CD14-positive monocyte (primary cell): ENCODE results near the gene MXD4. TPM values are rescaled to one million over a fixed set of nuclear protein-coding genes. Genes with fewer than 3 reads are reported as not detected.
"Not testable (repeated sequence)": the region's sequence is repeated elsewhere in the genome, so short reads cannot be mapped to it uniquely, and the experiment has no call there.

ENCODE experiments used
- DNase-seq, 3 donors: peaks; one replicate each; pipeline ENCODE4 v3.0.0-alpha.2; 2011 to 2022
- H2AFZ ChIP-seq: 2 replicates; pipeline ENCODE4 v1.6.0; 2012; ENCODE audit warnings: mild to moderate bottlenecking, low read depth, low read length, inconsistent platforms; ENCODE audit not compliant: insufficient read depth, poor library complexity, severe bottlenecking
- H3K27ac ChIP-seq, 2 donors: 1 replicate in 1 of 2; 2 replicates in 1 of 2; pipeline ENCODE4 v1.5.1; 2012 to 2013; ENCODE audit warnings: low read length in 2 of 2, control low read depth in 1 of 2, inconsistent platforms in 1 of 2, low read depth in 1 of 2, mild to moderate bottlenecking in 1 of 2
- H3K27me3 ChIP-seq, 2 donors: one replicate each; pipeline versions ENCODE4 v1.6.0 to v1.6.1; 2011 to 2013; ENCODE audit warnings: low read length in 2 of 2; ENCODE audit not compliant: control insufficient read depth in 2 of 2, insufficient read depth in 2 of 2
- H3K36me3 ChIP-seq, 2 donors: replicated peaks in 1 of 2; 1 replicate in 1 of 2; 2 replicates in 1 of 2; pipeline versions ENCODE4 v1.5.1 to v1.6.1; 2012 to 2013; ENCODE audit warnings: low read length in 2 of 2, control low read depth in 1 of 2, inconsistent platforms in 1 of 2, mild to moderate bottlenecking in 1 of 2; ENCODE audit not compliant: insufficient read depth in 2 of 2, control insufficient read depth in 1 of 2
- H3K4me1 ChIP-seq, 2 donors: 1 replicate in 1 of 2; 2 replicates in 1 of 2; pipeline versions ENCODE4 v1.5.1 to v1.6.1; 2012 to 2013; ENCODE audit warnings: low read length in 2 of 2, control low read depth in 1 of 2, inconsistent platforms in 1 of 2, mild to moderate bottlenecking in 1 of 2, moderate library complexity in 1 of 2; ENCODE audit not compliant: insufficient read depth in 2 of 2, control insufficient read depth in 1 of 2
- H3K4me2 ChIP-seq: replicated peaks from 2 replicates; pipeline ENCODE3; 2012; ENCODE audit warnings: low read length, moderate library complexity, mild to moderate bottlenecking; ENCODE audit not compliant: poor library complexity, severe bottlenecking; ENCODE audit errors: extremely low read depth
- H3K4me3 ChIP-seq, 3 experiments: fragments of 200-600 bp in 1 of 3; sonication (generic) in 1 of 3; replicated peaks in 1 of 3; 1 replicate in 2 of 3; 2 replicates in 1 of 3; pipeline ENCODE4 v1.5.1; 2011 to 2013; ENCODE audit warnings: low read length in 3 of 3, mild to moderate bottlenecking in 3 of 3, control low read depth in 2 of 3, low read depth in 2 of 3, inconsistent platforms in 1 of 3, moderate library complexity in 1 of 3
- H3K79me2 ChIP-seq: 2 replicates; pipeline ENCODE4 v1.6.0; 2012; ENCODE audit warnings: mild to moderate bottlenecking, control low read depth, inconsistent platforms, low read length, moderate library complexity; ENCODE audit not compliant: insufficient read depth
- H3K9ac ChIP-seq: 2 replicates; pipeline ENCODE4 v1.6.0; 2017; ENCODE audit warnings: low read length, mild to moderate bottlenecking; ENCODE audit not compliant: insufficient read depth, poor library complexity, severe bottlenecking
- H3K9me3 ChIP-seq, 2 donors: replicated peaks in 1 of 2; 1 replicate in 1 of 2; 2 replicates in 1 of 2; pipeline versions ENCODE4 v1.5.1 to v1.6.1; 2012 to 2013; ENCODE audit warnings: low read length in 2 of 2, control low read depth in 1 of 2; ENCODE audit not compliant: control insufficient read depth in 1 of 2, insufficient read depth in 1 of 2
- H4K20me1 ChIP-seq: 2 replicates; pipeline ENCODE4 v1.6.0; 2012; ENCODE audit warnings: mild to moderate bottlenecking, low read length, control low read depth, moderate library complexity; ENCODE audit not compliant: insufficient read depth
- H3K27ac Mint-ChIP-seq, 7 donors: one replicate each; pipeline ENCODE4 v1.8.0; 2020; ENCODE audit warnings: mild to moderate bottlenecking in 7 of 7, mixed read lengths in 7 of 7, moderate library complexity in 6 of 7, inconsistent platforms in 2 of 7
- H3K27me3 Mint-ChIP-seq, 3 donors: one replicate each; pipeline ENCODE4 v1.8.0; 2021 to 2022; ENCODE audit warnings: low read depth in 3 of 3, mild to moderate bottlenecking in 3 of 3, mixed read lengths in 3 of 3, moderate library complexity in 3 of 3, inconsistent platforms in 1 of 3
- H3K36me3 Mint-ChIP-seq, 2 donors: one replicate each; pipeline ENCODE4 v1.8.0; 2020; ENCODE audit warnings: mixed read lengths in 2 of 2, inconsistent platforms in 1 of 2, mild to moderate bottlenecking in 1 of 2
- H3K4me1 Mint-ChIP-seq: one replicate; pipeline ENCODE4 v1.8.0; 2020; ENCODE audit warnings: mild to moderate bottlenecking, mixed read lengths
- H3K4me3 Mint-ChIP-seq, 2 donors: one replicate each; pipeline ENCODE4 v1.8.0; 2020; ENCODE audit warnings: mild to moderate bottlenecking in 2 of 2, mixed read lengths in 2 of 2, moderate library complexity in 1 of 2
- H3K9me3 Mint-ChIP-seq, 7 donors: one replicate each; pipeline ENCODE4 v1.8.0; 2020 to 2022; ENCODE audit warnings: mixed read lengths in 7 of 7, mild to moderate bottlenecking in 6 of 7, moderate library complexity in 6 of 7, inconsistent platforms in 2 of 7
- WGBS: methylation state at CpG from one replicate; pipeline ENCODE4 v1.1.5; 2013; ENCODE audit warnings: missing lambda C conversion rate; ENCODE audit not compliant: insufficient coverage; 5-methylcytosine and 5-hydroxymethylcytosine counted together
- intact Hi-C, 2 donors: fragments of 100-400 bp; cut with micrococcal nuclease; formaldehyde crosslinking; loops; one replicate each; pipeline versions ENCODE4 v1.15.0 to v1.15.1; 2023
- polyA plus RNA-seq, 3 donors: library from polyadenylated mRNA; depleted of rRNA in 1 of 3; unstranded in 2 of 3; stranded (reverse) in 1 of 3; fragments of 300-500 nt in 2 of 3; fragments of >200 nt in 1 of 3; fragmentation: Illumina TruSeq in 2 of 3; gene quantifications; 1 replicate in 2 of 3; 2 replicates in 1 of 3; pipeline ENCODE4 v1.2.3, GENCODE V29; 2012 to 2021
- TF ChIP-seq, protein P1 (sequence below): fragments of 200-600 bp; IDR thresholded peaks from one replicate; pipeline ENCODE4 v1.8.0; 2022; ENCODE audit warnings: antibody characterized with exemption, mild to moderate bottlenecking

The MXD4 gene
- polyA plus RNA-seq, 3 donors = 24.5 to 39.4 (median 35.9) TPM

DNA sequence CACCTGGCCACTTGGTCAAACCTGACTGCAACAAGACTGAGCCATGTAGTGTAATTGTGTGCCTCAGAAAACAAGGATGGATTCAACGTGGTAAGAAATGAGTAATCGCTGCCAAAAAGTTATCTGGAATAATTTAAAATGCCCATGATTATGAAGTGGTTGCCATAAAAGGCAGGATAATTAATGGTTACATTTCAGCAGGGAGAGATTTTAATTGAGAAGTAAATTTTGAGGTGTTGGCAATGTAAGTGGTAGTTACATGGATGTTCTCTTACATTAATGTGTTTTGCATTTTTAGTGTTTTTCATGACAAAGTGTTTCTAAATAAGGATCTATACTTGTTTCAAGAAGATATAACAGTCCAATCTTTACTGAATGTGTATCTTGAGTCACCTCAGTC lies 35.6 kb downstream of the MXD4 start:
- intact Hi-C loops = no loop called here
- Histone ChIP-seq H3K36me3 (peaks cover 27 to 68% of the 10 kb centered on the region in 2 donors), H4K20me1 (no peaks in the 10 kb centered on the region), H3K27ac (no peak overlapping the region), H3K9me3 (no peaks in the 10 kb centered on the region), H2AFZ (no peak overlapping the region), H3K9ac (no peak overlapping the region), H3K4me1 (no peaks in the 10 kb centered on the region), H3K4me3 (no peak overlapping the region), H3K79me2 (no peaks in the 10 kb centered on the region), H3K4me2 (no peak overlapping the region), H3K27me3 (no peaks in the 10 kb centered on the region)
- H3K4me3 Mint-ChIP-seq = no peak overlapping the region
- no peaks in the 10 kb centered on the region for H3K4me1 Mint-ChIP-seq
- no peaks in the 10 kb centered on the region for H3K27me3 Mint-ChIP-seq
- H3K27ac Mint-ChIP-seq = no peak overlapping the region
- no peak for DNase-seq
- TF ChIP-seq, protein P1, sequence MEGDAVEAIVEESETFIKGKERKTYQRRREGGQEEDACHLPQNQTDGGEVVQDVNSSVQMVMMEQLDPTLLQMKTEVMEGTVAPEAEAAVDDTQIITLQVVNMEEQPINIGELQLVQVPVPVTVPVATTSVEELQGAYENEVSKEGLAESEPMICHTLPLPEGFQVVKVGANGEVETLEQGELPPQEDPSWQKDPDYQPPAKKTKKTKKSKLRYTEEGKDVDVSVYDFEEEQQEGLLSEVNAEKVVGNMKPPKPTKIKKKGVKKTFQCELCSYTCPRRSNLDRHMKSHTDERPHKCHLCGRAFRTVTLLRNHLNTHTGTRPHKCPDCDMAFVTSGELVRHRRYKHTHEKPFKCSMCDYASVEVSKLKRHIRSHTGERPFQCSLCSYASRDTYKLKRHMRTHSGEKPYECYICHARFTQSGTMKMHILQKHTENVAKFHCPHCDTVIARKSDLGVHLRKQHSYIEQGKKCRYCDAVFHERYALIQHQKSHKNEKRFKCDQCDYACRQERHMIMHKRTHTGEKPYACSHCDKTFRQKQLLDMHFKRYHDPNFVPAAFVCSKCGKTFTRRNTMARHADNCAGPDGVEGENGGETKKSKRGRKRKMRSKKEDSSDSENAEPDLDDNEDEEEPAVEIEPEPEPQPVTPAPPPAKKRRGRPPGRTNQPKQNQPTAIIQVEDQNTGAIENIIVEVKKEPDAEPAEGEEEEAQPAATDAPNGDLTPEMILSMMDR = no peak
- no CpG with 5 or more reads among the region's 2 CpGs for WGBS
- H3K9me3 Mint-ChIP-seq = no peaks in the 10 kb centered on the region
- peaks cover 40 to 60% of the 10 kb centered on the region in 2 donors for H3K36me3 Mint-ChIP-seq

DNA sequence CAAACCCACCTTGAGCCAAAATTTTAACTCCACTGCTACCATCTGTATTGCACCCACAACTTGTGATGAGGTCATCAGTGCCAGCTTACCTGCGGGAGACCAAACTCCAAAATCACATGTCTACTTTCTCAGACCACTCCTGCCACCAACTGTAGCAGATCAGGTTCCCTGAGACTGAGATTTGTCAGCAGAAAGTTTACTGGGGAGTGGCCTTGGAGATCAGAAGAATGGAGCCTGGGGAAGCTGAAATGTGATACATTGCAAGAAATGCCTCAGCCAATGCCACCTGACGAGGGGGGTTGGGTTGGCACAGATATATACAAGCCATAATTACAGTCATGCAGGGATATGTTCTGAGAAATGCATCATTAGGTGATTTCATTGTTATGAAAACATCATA lies 39.1 kb downstream of the MXD4 start:
- Mint-ChIP-seq H3K4me1 (peaks cover 5% of the 10 kb centered on the region), H3K27me3 (no peaks in the 10 kb centered on the region), H3K9me3 (no peaks in the 10 kb centered on the region), H3K36me3 (peaks cover 30 to 40% of the 10 kb centered on the region in 2 donors), H3K4me3 (no peak overlapping the region), H3K27ac (peak overlapping the region in 1 of 7 donors; percentile 22)
- Histone ChIP-seq H3K9me3 (no peaks in the 10 kb centered on the region), H2AFZ (no peak overlapping the region), H4K20me1 (no peaks in the 10 kb centered on the region), H3K27me3 (no peaks in the 10 kb centered on the region), H3K9ac (no peak overlapping the region), H3K4me2 (no peak overlapping the region), H3K79me2 (no peaks in the 10 kb centered on the region), H3K4me3 (no peak overlapping the region), H3K4me1 (no peaks in the 10 kb centered on the region), H3K27ac (no peak overlapping the region), H3K36me3 (peaks cover 19 to 46% of the 10 kb centered on the region in 2 donors)
- WGBS = no CpG with 5 or more reads among the region's 2 CpGs
- TF ChIP-seq, protein P1 = no peak
- DNase-seq = no peak
- intact Hi-C loops = loop anchor here (5.0 kb wide), 1 partner anchor 219 kb away; no protein-coding TSS in a partner anchor

DNA sequence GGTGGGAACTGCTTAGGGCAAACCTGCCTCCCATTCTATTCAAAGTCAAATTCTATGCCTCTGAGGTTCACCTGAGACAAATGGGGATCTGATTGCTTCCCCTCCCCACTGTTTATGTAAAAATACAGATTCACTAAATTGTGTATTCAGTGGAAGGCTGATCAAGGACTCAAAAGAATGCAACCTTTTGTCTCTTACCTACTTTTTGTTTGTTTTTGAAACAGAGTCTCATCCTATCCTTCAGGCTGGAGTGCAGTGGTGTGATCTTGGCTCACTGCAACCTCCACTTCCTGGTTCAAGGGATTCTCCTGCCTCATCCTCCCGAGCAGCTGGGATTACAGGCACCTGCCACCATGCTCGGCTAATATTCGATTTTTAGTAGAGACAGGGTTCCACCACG lies 40.5 kb downstream of the MXD4 start:
- H3K27ac Mint-ChIP-seq, H3K9ac ChIP-seq, H3K4me1 ChIP-seq, H3K4me1 Mint-ChIP-seq, H3K27ac ChIP-seq, DNase-seq, H3K4me3 ChIP-seq, H3K27me3 Mint-ChIP-seq, H3K9me3 Mint-ChIP-seq, H3K79me2 ChIP-seq, H3K9me3 ChIP-seq, H2AFZ ChIP-seq, H4K20me1 ChIP-seq, H3K4me3 Mint-ChIP-seq, H3K27me3 ChIP-seq, H3K4me2 ChIP-seq: not testable (repeated sequence)
- intact Hi-C loops = loop anchor here (5.0 kb wide), 1 partner anchor 221 kb away; no protein-coding TSS in a partner anchor
- H3K36me3 Mint-ChIP-seq = peaks cover 20 to 33% of the 10 kb centered on the region in 2 donors
- H3K36me3 ChIP-seq = peaks cover 14 to 31% of the 10 kb centered on the region in 2 donors
- WGBS = 94% methylated on average over 4 of the region's 4 CpGs
